HG02798 (cell line): Measurements from ENCODE around the gene INO80B.
"Not testable (repeated sequence)": the region's sequence is repeated elsewhere in the genome, so short reads cannot be mapped to it uniquely, and the experiment has no call there.

Experiments
- ATAC-seq: cut with Tn5 transposase; IDR thresholded peaks from one replicate; pipeline ENCODE4 v1.9.1; 2021; ENCODE audit warnings: mild to moderate bottlenecking; ENCODE audit not compliant: unreplicated experiment, poor library complexity

INO80B gene

DNA sequence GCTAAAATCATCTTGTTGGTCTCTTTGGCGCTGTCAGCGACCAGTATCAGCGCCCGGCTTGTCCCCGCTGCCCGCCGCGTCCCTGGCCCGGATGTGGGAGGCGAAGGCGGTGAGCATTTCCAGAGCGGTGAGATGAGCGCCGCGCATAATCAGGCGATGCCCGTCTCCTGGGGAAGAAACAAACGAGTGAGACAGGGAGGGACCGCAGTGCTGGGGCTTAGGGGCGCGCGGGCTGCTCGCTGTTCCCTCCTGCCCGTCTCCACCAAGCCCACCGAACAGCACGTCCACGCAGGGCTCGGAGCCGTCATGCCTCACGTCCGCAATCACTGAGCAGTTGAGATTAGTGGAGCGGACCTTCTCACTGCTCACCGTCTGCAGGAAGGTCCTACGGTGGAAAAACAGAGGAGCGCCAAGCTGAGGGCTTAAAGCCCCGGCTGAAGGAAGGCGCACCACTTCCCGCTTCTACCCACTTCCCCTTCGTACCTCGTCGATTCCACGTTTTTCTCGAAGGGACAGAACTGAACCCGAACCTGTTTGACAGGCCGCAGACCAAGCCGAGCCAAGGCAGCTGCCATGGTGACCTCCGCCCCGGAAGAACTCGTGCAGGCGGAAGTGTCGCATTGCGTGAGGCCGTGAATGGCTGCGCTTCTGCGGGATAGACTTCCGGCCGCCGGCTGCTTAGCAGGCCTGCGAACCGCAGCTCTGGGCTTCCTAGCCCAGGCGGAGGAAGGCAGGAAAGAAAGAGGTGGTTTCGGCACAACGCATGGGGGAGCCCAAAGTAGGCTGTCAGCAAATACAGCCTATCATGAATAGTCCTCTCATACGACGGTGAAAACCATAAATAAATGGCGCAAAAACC lies 17.4 kb downstream of the INO80B start, which contains the start of gene MRPL53:
MRPL53 (minus strand) TSS at position 595 of the 859 bp plus-strand sequence; CDS start at position 575, 20 bp downstream.
- peak; percentile 94 for ATAC-seq

DNA sequence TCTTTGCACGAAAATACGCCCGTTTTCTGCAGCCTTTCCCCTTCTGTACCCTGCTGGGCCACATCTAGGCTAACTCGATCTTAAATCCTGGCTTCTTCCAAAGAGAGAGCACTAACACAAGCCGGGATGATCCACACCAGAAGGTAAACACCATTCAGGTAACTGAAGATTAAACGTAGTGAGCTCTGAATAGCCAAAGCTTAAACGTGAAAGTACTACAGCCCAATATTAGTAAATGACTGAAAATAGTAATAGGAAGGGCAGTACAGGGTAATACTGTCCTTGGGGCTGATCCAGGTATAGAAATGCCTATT lies 18.0 kb downstream of the INO80B start:
- ATAC-seq: no peak

DNA sequence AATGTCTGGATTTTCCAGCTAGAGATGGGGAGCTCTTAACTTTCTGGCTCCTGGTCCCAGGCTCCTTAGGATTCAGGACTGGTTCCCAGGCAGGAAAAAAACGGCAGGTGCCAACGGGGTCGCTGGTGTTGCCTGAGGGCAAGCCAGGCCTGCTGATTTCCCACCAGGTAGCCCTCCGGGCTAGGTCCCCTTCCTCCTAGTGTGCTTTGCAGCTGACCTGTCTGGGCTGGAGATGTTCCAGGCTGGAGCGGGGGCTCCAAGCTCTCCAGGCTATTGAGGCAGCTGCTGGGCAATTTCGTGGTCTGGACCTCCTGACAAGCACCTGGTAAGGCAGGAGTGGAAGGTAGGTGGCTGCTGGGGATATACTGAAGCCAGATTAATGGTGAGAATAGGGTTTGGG lies 19.6 kb downstream of the INO80B start:
- no peak for ATAC-seq

DNA sequence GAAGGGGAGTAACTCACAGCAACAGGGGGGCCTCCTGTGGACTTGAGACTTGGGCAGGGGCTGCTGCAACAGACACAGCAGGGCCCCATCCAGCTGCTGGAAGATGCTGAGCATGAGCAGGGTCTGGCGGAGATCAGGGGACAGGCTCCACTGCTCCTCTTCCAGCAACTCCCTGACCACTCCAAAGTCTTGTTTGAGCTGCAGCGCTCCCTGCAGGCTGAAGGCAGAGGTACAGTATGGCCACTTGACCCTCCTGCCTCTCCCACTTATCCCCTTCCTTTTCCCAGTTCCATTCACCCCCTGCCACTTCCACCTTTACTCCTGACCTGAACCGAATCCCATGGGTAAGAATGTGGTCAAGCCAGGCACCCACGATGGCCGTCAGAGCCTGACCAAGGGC lies 20.0 kb downstream of the INO80B start:
- ATAC-seq: no peak

DNA sequence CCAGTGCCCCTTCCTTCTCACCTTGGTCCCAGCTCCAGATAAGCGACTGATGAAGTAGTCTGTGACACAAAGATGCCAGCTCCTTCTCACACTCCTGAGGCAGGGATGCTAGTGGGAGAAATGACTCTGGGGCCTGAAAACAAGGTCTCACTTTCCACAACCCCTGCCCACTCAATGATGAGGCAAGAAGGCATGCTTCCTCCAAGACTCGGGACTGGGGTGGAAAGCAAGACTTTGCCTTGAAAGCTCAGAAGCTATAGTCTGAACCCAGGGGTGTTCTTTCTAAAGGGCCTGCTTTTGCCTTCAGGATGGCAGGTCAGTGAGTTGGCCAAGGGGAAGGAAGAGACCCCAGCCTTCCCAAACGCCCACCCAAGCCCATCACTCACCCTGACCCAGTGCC lies 26.5 kb downstream of the INO80B start:
- ATAC-seq: no peak

DNA sequence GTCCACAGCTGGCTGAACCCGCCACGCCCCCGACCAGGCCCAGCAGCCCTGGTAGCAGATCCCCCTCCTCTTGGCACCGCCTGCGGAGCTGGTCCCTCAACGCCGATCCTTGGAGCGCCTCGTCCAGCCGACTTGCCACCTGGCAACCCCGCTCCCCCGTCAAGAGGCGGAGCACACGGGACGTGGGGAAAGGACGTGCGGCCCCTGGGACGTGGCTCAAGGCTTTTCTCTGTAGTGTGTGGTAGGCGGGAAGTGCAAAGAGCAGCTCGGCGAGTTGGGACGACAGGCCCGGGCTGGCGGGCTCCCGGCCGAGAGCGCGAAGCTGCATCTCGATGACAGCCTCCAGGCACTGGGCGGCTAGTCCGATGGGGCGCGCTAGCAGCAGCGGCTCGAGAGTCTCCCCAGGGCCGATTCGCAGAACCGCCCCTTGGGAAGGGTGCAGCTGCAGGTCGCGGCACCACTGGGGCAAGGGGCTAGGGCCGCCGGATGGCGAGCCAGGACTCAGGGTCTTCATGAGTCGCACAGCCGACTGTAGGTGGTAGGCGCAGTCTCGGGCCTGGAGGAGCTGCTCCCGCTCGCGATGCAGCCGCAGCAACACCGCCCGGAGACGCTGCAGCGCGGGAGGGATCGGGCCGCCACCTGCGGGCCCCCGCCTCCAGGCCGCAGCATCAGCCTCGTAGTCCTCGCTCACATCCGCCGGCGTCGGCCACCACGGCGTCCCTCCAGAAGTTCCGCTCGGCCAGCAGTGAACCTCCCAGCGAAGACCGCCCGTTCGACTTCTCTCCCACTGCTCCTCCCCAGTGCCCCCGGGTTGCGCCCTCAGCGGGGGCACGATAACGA lies 27.3 kb downstream of the INO80B start:
- peak; percentile 42 for ATAC-seq

DNA sequence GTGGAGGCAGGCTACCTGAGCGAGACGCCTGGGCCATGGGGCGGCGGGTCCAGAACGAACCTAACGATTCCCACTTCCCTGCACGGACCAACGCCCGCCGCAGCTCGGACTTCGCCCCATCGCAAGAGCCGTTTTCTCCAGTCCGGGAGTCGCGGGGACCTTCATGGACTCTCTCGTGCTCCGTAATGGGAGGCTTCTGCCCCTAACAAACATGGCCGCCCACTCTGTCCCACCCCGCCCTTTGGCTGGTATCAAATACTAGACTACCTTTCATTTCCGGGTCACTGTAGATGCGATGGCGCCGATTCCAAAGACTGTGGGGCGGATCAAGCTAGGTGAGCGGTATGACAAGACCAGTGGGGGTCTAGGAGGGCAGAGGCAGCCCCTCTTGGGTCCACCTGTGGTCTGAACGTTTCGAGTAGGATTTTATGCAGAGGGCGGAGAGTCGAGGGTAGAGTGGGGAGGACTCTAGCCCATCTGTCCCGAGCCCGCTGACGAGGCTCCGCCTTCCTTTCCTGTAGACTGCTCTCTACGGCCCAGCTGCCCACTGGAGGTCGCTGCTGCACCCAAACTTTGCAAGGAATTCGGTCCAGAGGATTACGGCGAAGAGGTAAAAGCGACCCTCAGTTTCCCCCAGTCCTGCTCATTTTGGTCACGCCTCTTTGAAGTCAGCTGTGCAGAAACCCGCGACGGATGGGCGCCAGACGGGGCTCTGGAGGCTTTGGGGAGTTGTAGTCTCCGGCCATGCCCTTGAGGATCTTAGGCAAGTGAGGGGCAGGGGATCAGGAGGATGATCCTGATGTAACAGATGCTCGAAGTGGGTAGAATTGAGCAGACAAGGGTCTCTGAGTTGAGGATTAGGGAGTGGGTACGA lies 28.2 kb downstream of the INO80B start, which contains the start of the genes CCDC142 and TTC31:
CCDC142 (minus strand) TSS at position 198 of the 874 bp plus-strand sequence; CDS start at position 37, 161 bp downstream.
TTC31 (plus strand) TSS at position 281 of the 874 bp plus-strand sequence; CDS start at position 296, 15 bp downstream.
- ATAC-seq: peak; percentile 93

DNA sequence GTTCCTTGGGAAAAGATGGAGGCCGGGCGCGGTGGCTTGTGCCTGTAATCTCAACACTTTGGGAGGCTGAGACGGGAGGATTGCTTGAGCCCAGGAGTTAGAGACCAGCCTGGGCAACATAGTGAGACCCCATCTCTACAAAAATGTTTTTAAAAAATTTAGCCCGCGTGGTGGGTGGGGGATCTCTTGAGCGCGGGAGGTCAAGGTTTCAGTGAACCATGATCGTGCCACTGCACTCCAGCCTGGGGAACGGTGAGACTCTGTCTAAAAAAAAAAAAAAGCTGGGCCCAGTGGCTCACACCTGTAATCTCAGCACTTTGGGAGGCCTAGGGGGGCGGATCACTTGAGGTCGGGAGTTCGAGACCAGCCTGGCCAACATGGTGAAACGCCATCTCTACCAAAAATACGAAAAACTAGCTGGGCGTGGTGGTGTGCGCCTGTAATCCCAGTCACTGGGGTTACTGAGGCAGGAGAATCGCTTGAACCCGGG lies 28.8 kb downstream of the INO80B start:
- ATAC-seq: not testable (repeated sequence)

DNA sequence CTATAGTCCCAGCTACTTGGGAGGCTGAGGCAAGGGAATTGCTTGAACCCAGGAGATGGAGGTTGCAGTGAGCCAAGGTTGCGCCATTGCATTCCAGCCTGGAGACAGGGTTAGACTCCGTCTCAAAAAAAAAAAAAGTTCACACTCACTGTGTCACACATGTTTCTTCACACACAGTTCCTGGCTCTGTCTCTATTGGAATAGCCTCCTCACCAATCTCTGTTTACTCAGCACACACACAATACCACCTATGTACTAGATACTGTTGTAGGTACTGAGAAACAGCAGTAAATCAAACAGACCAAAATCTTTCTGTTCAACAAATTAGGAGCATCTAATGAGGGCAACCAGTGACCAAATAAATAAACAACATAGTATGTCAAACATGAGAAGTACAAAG lies 31.3 kb downstream of the INO80B start:
- no peak for ATAC-seq

DNA sequence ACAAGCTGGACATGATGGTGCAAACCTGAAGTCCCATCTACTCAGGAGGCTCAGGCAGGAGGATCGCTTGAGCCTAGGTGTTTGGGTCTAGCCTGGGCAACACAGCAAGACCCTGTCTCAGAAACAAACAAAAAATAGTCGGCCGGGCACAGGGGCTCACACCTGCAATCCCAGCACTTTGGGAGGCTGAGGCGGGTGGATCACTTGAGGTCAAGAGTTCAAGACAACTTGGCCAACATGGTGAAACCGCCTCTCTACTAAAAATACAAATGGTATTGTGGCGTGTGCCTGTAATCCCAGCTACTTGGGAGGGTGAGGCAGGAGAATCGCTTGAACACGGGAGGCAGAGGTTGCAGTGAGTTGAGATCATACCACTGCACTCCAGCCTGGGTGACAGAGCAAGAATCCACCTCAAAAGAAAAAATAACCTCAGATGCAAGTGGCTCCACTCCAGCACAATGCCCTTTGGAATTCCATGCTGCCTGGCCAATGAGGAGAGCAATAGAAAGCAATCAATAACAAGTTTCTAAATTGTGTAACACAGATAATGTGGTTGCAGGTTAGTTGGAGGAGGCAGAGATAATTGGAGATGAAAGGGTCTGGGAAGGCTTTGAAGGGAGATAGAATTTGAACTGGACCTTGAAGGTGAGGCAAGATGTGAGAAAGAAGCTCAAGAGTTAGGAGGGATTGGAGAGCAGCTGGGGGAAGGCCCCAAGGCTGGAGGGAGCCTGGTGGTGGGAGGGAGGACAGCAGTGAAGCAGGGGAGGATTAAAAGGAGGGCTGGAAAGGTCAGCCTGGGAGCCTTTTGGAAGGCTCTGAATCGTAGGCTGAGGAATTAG lies 34.0 kb downstream of the INO80B start:
- no peak for ATAC-seq

DNA sequence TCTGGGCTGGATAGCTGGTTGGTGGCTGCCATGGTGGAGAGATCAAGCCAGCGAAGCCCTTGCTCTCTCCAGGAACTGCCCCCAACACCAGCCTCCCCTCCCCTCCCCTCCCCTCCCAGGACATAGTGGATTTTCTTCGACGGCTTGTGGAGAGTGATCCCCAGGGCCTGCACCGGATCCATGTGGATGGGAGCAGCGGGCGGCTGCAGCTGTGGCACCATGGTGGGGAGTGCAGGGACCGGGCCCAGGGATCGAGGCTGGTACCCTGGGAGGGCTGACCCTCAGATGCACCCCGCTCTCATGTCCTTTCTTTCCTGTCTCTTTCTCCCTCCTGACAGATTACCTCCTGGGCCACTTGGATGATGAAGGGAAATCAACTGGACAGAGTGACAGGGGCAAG lies 35.0 kb downstream of the INO80B start:
- no peak for ATAC-seq

DNA sequence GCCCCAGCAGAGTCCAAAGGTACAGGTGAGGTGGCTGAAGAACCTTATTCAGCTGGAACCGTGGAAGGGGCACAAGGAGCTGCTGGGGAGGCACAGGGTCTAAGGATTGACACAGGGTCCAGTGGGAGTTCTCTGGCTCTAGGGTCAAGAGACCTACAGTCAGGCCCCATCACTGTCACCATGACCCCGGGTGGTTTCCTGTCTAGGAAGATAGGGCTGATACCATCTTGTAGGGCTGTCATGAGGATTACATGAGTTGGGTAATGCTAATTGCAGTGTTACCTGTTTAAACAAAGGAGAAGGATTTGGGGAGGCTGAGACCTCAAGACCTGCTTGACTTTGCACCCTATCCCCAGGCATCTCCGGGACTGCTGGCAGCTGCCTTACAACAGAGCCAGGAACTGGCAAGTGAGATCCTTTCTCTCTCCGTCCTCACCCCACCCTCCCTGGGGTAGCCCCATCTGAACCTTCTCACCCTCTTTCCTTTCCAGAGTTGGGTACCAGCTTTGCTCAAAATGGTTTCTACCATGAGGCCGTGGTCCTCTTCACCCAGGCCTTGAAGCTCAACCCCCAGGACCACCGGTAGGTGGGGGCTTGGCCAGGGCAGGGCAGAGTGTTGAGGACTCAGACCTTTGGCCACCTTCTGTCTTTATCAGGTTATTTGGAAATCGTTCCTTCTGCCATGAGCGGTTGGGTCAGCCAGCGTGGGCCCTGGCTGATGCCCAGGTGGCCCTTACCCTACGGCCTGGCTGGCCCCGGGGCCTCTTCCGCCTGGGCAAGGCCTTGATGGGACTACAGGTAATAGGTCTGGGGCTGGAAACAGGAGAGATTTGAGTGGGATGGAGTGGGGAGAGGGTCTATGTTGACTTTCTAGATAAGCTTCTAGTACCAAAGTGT lies 37.0 kb downstream of the INO80B start:
- no peak for ATAC-seq

DNA sequence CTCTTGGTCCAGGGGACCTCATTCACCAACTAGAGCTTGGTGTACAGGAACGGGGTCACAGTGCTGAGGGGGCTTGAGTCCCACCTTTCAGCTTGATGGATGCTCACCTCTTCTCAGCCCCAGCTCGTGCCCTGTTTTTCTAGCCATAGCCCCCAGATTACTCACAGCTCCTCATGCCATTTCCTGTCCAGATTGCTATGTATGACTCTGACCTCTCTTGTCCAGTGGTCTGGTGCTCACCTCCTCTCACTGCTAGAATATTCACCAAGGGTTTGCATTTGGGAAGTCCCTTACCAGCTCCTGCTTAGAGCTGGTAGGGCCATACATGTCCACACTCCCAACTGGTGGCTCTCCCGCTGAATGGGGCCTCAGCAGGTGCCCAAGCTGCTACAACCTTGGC lies 38.7 kb downstream of the INO80B start:
- no peak for ATAC-seq

DNA sequence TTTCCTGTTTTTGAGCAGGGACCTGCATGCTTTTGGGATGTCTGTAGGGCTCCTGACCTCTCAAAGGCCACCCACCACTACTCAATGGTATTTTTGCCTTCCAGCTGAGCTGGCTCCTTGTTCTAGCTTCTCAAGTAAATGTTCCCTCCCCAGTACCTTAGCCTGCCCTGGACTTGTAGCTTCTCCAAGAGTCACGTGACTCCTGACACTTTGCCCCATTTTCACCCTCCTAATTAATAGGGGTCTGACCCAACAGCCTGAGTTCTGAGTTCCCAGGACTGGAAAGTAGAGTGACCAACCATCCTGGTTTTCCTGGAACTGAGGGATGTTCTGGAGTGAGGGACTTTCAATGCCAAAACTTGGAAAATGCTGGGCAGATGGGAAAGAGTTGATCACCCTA lies 40.6 kb downstream of the INO80B start:
- no peak for ATAC-seq

DNA sequence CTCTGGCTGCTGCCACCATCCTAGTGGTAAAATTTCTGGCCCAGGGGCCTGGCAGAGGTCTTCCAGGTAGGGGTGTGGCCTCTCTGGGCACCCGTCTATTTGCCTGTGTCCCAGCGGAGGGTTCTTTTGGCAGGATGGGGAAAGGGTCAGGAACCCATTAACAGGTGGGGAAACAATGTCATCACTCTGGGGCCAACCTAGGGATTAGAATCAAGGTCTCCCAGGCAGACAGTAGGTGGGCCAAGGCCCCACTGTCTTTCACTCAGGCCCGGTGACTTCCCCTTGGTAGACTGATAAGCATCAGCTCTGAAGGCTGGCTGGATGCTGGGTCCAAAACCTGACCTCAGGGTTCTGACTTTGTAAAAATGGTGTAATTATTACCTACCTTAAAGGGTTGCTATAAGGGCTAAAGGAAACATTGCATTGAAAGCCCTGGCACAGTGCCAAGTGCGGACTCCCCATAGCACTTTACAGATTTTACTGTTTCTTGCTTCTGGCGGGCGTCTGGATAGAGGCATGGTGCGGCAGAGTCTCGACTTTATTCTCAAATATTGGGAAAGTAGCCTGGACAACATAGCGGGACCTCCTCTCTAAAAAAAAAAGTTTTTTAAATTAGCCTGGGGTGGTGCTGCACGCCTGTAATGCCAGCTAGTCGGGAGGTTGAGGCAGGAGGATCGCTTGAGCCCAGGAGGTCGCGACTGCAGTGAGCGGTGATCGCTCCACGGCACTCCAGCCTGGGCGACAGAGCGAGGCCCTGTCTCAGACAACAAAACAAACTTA lies 42.3 kb downstream of the INO80B start:
- no peak for ATAC-seq

DNA sequence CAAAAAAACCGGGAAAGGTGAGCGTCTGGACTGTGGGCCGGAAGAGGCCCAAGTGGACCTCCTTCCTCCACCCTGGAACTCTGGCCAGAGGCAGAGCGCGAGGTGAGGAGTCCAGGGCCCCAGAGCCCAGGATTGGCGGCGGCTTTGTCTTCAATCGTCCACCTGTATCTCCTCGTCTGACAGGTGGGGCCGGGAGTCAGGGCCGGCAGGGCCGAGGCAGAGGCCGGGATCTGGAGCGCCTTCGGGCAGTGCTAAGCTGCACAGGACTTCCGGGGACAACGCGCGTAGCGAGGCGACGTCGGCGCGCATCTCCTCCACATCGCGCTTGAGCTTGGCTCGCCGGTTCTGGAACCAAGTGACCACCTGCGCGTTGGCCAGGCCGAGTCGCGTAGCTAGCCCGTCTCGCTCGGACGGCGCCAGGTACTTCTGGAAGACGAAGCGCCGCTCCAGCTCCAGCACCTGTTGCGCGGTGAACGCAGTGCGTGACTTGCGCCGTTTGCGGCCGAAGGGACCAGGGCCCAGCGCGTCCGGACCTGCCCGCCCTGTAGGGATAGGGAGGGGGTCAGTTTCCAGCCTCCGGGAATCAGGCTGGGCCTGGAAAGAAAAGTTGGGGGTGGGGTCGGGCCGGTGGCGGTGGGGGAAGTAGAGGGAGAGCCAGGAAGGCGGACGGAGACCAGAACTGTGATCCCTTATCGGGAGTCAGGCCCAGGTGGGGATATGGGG lies 43.1 kb downstream of the INO80B start:
- peak; percentile 35 for ATAC-seq
